ENCODE data around the gene GALNT17.
"Not testable (repeated sequence)": the region's sequence is repeated elsewhere in the genome, so short reads cannot be mapped to it uniquely, and the experiment has no call there.

Gene GALNT17

DNA sequence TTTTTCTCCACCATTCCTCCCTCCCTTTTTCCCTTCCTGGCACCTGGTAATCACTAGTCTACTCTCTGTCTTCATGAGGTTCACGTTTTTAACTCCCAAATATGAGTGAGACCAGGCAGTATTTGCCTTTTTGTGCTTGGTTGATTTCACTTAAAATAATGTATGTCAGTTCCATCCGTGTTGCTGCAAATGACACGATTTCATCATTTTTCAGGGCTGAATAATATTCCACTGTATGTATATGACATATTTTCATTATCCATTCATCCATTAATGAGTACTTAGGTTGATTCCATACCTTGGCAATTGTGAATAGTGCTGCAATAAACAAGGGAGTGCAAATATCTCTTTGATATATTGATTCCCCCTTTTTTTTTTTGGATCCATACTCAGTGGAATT lies 25.8 kb downstream of the GALNT17 start:
- no peak for DNase-seq (ENCODE audit: insufficient read length, low spot score)
- no peak for FAIRE-seq

DNA sequence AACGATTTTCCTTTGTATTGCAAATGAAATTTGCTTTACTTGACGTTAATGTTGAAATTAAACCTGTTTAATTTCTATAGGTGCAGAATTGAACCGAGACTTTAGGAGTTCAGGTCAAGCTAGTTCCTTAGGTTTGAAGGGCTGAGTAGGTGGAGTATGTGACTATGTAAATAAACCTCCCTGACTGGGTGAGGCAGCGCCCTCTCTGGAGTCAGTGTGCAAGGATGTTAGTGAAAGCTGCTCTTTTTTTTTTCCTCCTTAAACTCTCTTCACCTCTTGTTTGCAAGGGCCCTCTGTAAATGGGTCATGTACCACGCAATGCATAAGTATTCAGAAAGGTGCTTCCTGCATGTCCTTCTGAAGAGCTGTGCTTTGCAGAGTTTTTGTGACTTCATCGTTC lies 33.8 kb downstream of the GALNT17 start:
- no peak for FAIRE-seq
- no peak for DNase-seq (ENCODE audit: insufficient read length, low spot score)

DNA sequence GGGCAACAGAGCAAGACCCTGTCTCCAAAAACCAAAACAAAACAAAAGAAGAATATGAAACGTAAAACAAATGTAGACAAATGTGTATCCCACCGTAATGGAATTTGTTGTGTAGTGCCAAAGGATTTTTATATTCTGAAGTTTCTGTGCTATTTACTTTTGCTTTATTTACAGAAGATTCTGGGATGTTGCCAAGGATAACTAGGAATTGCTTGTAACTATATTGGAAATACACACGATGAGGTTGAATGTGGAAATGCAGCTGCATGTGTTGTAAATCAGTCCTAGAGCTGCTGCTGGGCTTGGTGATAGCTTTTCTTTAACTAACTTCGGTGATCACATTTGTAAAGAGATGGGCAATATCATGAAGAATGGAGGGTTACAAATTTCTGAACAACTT lies 39.5 kb downstream of the GALNT17 start:
- FAIRE-seq = no peak
- no peak for DNase-seq (ENCODE audit: insufficient read length, low spot score)

DNA sequence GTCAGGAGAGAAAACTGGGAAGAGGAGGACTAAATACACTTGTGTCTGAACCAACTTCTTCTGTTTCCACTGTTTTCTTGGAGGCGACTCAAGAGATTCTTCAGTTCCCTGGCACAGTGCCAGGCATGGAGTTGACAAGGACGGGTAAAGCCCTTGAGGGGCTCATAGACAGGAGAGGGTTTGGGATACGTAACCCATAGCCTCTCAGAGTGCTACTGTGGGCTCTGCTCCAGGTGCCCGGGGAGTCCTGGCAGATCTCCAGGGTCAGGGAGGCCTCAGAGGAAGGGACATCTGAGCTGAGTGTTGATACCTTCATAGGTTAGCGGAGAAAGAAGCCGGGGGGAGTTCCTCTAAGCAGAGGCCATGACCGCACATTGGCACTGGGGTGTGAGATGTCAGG lies 42.0 kb downstream of the GALNT17 start:
- no peak for DNase-seq (ENCODE audit: insufficient read length, low spot score)
- FAIRE-seq = no peak

DNA sequence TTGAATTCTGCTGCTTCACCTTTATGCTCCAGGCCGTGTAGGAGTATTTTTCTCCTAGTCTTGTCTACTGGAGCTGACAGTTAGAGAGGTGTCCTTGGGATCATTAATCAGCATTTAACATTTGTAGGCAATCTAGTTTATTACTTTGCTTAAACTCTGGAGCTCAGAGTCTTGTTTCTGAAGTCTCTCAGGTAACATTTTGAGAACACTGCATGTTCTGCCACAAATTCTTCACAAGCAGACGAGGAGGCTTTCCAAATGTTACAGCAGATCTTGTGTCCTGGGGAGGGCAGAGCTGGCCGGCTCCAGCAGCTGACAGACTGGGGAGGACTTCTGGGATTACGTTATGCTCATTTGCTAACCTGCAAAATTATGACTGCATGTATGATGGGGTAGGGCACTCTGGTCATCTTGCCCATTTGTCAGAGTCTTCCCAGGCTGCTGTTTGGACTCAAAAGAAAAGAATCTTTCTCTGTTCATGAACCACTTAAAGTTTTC lies 50.5 kb downstream of the GALNT17 start:
- FAIRE-seq (no peak), DNase-seq (ENCODE audit: insufficient read length, low spot score) (no peak)

DNA sequence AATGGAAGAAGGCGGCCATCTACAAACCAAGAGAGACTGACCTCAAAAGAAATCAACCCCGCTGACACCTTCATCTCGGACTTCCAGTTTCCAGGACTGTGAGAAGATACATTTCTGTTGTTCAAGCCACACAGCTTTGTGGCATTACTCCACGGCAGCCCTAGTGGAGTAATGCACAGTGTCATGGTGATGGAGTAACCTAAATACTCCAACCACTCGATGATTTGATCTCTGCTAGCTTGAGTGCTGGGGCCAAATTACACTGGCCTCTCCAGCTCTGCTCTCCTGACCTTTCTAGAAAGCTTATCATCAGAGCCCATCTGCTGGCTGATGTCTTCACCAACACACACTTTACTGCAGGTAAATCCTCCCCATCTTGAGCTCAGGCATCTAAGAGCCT lies 52.2 kb downstream of the GALNT17 start:
- DNase-seq (ENCODE audit: insufficient read length, low spot score) (no peak), FAIRE-seq (no peak)

DNA sequence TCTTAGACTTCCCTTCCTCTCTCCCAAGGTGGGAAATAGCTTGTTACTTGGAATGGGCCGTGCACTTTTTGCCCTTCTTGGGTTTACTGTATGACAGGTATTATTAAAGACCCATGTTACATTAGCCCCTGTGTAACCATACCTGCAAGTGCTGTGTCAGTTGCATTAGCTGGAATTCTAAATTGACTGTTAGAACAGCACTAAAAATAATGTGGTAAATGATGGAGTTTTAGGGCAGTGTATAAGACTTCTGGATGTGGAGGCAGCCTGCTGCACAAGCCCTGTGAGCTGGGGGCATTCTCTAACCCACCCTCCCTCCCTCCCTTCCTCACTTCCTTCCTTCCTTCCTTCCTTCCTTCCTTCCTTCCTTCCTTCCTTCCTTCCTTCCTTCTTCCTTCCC lies 52.7 kb downstream of the GALNT17 start:
- DNase-seq (ENCODE audit: insufficient read length, low spot score) (no peak), FAIRE-seq (no peak)

DNA sequence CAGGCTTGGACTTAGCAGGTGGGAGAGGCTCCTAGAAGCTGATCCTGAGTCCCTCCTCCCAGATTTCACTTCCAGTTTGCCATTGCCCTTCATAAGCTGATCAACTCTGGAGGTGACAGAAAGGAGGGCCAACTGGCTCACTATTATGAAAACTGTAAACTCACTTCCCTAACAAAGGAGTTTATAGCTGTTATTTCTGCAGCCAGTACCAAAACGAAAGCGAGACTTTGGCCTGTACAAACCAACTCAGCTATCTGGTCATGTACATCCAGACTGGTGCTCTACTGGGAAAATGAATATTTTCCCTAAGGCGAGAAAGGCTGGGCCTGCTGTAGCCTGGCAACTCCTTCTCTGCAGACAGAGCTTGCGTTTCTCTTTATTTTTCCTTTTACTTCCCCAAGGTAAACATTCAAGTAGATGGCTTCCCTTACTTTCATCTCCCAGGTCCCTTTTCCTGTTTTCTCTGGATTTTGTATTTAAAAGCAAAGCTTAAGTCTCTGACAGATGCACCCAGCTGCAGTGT lies 54.7 kb downstream of the GALNT17 start:
- FAIRE-seq = no peak

DNA sequence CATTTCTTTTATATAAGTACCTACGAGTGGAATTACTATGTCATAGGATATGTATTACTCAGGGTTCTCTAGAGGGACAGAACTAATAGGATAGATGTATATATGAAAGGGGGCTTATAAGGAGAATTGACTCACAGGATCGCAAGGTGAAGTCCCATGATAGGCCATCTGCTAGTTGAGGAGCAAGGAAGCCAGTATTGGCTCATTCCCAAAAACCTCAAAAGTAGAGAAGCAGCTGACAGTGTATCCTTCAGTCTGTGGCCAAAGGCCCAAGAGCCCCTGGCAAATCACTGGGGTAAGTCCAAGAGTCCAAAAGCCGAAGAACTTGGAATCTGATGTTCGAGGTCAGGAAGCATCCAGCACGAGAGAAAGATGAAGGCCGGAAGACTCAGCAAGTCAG lies 59.8 kb downstream of the GALNT17 start:
- DNase-seq (ENCODE audit: insufficient read length, low spot score) = no peak
- FAIRE-seq = no peak

More for the DNA sequence above, 54.7 kb downstream of the GALNT17 start:
- DNase-seq (ENCODE audit: insufficient read length, low spot score) = no peak

DNA sequence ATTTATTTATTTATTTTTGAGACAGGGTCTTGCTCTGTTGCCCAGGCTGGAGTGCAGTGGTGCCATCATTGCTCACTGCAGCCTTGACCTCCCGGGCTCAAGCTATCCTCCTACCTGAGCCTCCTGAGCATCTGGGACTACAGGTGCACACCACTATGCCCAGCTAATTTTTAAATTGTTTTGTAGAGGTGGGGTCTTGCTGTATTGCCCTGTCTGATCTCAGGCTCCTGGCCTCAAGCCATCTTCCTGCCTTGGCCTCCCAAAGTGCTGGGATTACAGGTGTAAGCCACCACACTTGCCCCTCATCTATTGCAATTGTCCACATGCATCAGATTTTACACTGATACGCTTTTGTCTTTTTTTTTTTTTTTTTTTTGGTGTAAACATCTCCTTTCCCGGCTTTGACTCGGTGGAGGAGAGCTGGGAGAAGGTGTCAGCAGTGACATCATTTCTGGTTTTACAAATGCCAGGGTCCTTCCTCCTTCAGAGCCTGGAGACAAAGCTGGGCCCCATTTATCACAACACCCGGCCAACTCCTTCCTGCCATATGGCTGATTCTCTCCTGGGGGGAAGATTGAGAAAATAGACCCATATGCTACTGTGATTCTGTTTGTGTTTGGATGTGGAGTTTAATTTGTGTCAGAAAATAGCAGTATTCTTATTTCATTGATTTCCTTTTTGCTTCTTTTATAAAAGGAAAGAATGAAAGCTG lies 61.3 kb downstream of the GALNT17 start:
- no peak for FAIRE-seq
- no peak for DNase-seq (ENCODE audit: insufficient read length, low spot score)

DNA sequence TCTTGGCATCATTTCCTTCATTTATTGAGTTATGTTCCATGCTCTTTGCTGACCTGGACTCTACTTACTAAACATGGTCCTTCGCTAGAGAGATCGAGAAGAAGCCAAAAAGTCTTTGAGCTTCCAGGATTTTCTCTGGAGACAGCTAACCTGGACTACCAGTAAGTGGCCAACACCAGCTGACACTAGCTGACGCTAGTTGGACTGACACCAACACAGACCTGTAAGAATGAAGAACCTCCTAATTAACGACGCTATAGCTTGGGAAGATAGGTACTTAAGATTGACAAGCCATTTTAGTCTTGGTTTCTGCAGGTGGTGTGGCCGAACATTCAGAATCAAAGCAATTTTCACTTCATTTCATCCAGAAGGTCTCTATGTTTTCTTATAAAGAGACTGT lies 66.4 kb downstream of the GALNT17 start:
- DNase-seq (ENCODE audit: insufficient read length, low spot score) (no peak), FAIRE-seq (no peak)

DNA sequence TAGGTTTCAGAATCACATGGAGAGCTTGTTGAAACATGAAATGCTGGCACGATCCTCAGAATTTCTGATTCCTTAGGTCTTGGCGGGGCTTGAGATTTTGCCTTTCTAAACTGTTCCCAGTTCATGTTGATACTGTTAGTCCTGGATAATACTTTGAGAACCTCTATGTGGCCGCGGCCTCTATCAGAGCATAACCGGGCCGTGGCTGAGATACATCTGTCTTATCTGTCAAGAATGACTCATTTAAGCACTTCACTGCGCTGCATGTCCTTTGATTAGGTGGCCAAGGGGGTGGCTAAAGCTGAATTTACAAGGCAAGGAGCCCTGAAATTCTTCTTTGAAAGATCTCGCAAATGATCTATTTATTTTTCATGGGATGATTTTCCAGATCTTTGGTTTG lies 66.9 kb downstream of the GALNT17 start:
- no peak for DNase-seq (ENCODE audit: insufficient read length, low spot score)
- no peak for FAIRE-seq

DNA sequence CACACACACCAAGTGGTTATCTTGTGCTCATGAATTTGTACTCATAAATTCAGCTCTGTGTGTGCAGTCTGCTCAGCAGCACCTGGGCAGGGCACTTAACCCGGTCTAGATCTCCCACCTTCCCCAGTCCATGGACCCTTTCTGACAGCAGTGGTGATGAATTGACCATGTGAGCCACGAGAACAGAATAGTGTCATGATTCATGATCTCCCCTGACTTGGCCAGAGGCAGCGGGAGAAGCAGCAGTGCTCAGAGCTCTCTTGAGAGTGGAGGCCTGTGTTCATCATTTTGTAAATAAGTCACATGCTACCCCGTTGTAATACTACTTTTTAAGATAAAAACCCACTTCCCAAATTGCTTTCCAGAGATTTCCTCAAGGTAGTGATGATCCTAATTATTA lies 74.2 kb downstream of the GALNT17 start:
- no peak for FAIRE-seq

DNA sequence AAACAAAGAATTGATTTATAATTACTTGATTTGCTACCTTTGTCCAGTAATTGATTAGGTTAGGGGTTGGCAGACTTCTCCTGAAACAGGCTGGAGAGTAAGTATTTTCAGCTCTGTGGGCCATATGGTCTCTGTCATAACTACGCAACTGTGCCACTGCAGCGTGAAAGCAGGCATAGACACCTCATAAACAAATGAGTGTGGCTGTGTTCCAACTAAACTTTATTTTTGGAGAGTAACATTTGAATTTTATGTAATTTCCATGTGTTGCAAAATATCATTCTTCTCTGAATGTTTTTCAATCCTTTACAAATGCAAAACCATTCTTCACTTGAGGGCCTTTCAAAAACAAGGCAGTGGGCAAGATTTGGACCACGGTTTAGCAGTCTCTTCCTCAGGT lies 76.9 kb downstream of the GALNT17 start:
- FAIRE-seq = no peak
- no peak for DNase-seq (ENCODE audit: insufficient read length, low spot score)

More for the DNA sequence above, 74.2 kb downstream of the GALNT17 start:
- no peak for DNase-seq (ENCODE audit: insufficient read length, low spot score)

DNA sequence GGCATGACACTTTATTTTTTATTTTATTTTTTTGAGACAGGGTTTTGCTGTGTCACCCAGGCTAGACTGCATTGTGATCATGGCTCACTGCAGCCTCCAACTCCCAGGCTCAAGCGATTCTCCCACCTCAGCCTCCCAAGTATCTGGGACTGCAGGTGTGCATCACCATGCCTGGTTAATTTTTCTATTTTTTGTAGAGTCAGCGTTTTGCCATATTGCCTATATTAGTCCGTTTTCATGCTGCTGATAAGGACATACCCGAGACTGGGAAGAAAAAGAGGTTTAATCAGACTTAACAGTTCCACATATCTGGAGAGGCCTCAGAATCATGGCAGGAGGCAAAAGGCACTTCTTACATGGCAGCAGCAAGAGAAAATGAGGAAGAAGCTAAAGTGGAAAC lies 77.5 kb downstream of the GALNT17 start:
- not testable (repeated sequence) for FAIRE-seq; DNase-seq (ENCODE audit: insufficient read length, low spot score)

DNA sequence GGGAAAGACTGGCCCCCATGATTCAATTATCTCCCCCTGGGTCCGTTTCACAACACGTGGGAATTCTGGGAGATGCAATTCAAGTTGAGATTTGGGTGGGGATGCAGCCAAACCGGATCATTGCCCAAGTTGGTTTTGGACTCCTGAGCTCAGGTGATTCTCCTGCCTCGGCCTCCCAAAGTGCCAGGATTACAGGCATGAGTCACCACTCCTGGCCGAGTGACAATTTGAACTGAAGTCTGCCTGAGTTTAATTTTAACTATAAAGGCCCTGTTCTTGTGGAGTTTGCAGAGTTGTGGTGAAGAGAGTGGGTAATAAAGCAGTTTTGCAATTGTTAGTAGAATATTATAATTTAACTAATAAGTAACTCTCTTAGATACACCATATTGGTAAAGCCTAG lies 78.3 kb downstream of the GALNT17 start:
- no peak for FAIRE-seq
- DNase-seq (ENCODE audit: insufficient read length, low spot score) = no peak

DNA sequence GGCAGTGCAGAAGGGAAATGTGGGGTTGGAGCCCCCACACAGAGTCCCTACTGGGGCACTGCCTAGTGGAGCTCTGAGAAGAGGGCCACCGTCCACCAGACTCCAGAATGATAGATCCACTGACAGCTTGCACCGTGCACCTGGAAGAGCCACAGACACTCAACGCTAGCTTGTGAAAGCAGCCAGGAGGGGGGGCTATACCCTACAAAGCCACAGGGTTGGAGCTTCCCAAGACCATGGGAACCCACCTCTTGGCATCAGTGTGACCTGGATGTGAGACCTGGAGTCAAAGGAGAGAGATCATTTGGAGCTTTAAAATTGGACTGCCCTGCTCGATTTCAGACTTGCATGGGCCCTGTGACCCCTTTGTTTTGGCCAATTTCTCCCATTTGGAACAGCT lies 80.5 kb downstream of the GALNT17 start:
- not testable (repeated sequence) for DNase-seq (ENCODE audit: insufficient read length, low spot score); FAIRE-seq

DNA sequence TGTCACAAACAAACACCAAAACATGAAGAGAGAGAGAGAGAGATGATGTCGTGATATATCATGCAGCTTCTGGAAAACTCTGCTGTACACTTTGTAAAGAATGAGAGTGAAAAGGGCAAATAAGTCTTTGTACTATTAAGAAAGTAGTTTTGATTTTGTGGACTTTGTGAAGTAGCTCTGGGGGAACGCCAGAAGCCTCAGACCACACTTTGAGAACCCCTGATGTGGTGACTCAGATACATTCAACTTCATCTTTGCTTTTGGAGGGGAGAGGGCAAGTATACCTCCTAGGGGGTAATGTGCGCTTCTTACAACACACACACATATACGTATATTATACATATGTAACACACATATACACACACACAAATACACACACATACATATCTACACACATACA lies 84.3 kb downstream of the GALNT17 start:
- DNase-seq (ENCODE audit: insufficient read length, low spot score) = no peak
- no peak for FAIRE-seq

DNA sequence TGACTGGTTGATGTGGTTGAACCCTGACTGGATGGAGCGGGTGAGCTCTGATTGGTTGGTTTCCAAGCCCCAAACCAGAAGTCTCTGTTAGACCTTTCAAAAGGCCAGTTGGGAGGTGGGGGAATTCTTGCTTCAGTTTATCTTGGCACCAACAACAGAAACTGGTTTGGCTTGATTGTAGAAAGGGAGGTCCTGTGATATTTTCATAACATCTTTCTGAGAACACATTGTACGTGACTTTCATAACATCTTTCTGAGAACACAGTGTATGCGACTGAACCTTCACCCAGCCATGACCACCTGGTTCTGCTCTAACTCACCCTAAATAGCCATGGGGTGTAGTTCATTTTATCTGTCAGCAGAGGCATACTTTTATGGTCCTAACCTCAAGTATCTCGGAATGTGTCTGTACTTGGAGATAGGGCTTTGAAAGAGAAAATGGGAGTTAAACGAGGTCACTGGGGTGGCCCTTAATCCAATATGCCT lies 88.3 kb downstream of the GALNT17 start:
- no peak for DNase-seq (ENCODE audit: insufficient read length, low spot score)
- FAIRE-seq = no peak

DNA sequence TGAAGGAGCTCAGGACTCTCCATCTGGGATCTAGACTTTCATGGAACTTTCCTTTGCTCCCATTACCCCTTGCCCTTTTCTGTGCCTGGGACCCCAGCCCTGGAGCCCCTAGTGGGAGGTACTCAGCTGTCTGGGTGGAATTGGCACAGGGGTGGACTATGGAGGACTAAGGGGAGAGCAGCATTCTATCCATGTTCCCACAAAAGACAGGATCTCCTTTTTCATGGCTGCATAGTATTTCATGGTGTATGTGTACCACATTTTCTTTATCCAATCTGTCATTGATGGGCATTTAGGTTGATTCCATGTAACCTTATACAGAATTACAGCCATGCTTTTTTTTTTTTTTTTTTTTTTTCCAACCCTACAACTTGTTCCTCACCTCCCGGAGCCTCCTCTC lies 89.1 kb downstream of the GALNT17 start:
- FAIRE-seq (no peak), DNase-seq (ENCODE audit: insufficient read length, low spot score) (no peak)

DNA sequence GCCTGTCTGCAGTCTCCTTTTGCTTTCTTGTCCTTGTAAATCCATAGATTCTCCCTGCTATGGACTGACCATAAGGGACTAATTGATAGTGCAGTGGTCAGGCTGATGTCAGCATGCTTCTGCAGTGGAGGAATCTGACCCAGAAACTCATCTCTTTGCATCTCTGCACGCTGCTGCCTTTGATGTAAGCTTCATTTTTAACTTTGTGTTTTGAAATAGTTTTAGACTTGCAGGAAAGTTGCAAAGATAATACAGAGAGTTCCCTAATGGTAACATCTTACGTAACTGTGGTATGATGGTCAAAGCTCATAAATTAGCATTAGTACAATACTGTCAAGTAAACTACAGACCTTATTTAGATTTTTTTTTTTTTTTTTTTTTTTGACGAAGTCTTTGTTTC lies 89.6 kb downstream of the GALNT17 start:
- DNase-seq (ENCODE audit: insufficient read length, low spot score) (no peak), FAIRE-seq (no peak)

DNA sequence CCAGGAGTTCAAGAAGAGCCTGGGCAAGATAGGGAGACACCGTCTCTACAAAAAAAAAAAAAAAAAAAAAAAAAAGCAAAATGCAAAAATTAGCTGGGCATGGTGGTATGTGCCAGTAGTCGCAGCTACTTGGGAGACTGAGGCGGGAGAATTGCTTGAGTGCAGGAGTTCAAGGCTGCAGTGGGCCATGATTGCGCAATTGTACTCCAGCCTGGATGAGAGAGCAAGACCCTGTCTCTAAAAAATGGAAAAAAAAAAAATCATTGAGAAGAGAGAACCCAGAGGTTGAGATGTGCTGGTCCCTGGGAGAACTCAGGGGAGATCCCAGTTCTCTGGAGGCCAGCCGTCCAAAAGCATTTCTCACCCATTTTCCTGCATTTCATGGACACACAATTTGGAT lies 95.2 kb downstream of the GALNT17 start:
- DNase-seq (ENCODE audit: insufficient read length, low spot score) = no peak
- no peak for FAIRE-seq

DNA sequence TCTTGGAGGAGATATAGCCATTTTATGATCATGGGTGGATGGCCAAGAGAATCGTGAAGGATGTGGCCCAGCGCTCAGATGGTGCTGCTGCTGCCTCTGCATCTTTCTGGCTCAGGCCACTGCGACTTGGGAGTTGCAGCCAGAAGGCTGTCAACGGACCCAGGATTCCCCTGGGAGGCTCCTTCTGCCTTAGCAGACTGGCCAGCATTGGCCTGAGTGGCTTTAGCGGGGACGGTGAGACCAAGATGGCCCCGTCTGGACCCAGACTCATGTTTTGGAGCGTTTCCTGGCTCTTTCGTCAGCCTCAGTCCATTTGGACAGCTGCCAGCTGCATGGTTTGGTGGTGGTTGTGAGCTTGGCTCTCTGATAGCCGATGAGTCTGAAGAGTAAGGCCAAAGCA lies 97.2 kb downstream of the GALNT17 start:
- FAIRE-seq (no peak), DNase-seq (ENCODE audit: insufficient read length, low spot score) (no peak)

Measured in GM19239 (cell line).